ENCODE measurements around the gene ST7. TPM values are rescaled to one million over a fixed set of nuclear protein-coding genes. Genes with fewer than 3 reads are reported as not detected.

ST7 gene
- total and polyA plus RNA-seq, 2 of the 13 experiments (the other 11 are each of a cell fraction or from before 2014, with no cell fraction given) = 17.3 to 23.5 TPM

GRCh38 chr7:117097860-117098259 lies 144.6 kb downstream of the ST7 start (continued):
- no peak for TF ChIP-seq ZBTB40 (IDR thresholded peaks at IDR 0.05)
- TF ChIP-seq ZBTB40 (CRISPR knock-in tag; IDR thresholded peaks at IDR 0.05) = no peak
- no peak for TF ChIP-seq ZNF362 (CRISPR knock-in tag; IDR thresholded peaks at IDR 0.05; ENCODE audit: borderline replicate concordance)
- TF ChIP-seq SP5 (CRISPR knock-in tag; IDR thresholded peaks at IDR 0.05; ENCODE audit: borderline replicate concordance, low read depth) = no peak
- no peak for TF ChIP-seq CEBPB (IDR thresholded peaks at IDR 0.05; ENCODE audit: borderline replicate concordance, low read depth, low read length)
- TF ChIP-seq ZKSCAN8 (CRISPR knock-in tag; IDR thresholded peaks at IDR 0.05; ENCODE audit: borderline replicate concordance) = no peak
- TF ChIP-seq ZSCAN20 (CRISPR knock-in tag; IDR thresholded peaks at IDR 0.05; ENCODE audit: borderline replicate concordance) = no peak
- TF ChIP-seq POLR2AphosphoS2 (IDR thresholded peaks at IDR 0.05; ENCODE audit: low read depth, low read length) = no peak
- TF ChIP-seq HOXA3 (CRISPR knock-in tag; IDR thresholded peaks at IDR 0.05) = no peak
- TF ChIP-seq ZNF280D (CRISPR knock-in tag; IDR thresholded peaks at IDR 0.05) = no peak
- TF ChIP-seq ATRX (CRISPR knock-in tag; IDR thresholded peaks at IDR 0.05; ENCODE audit: borderline replicate concordance) = no peak
- TF ChIP-seq ZNF598 (CRISPR knock-in tag; IDR thresholded peaks at IDR 0.05; ENCODE audit: borderline replicate concordance) = no peak
- TF ChIP-seq POLR2A (IDR thresholded peaks at IDR 0.05; ENCODE audit: insufficient read depth in 1 of 2, low read depth in 2 of 2, low read length in 2 of 2) = no peak
- no peak for TF ChIP-seq RAD51 (IDR thresholded peaks at IDR 0.05; ENCODE audit: borderline replicate concordance)
- TF ChIP-seq ZNF101 (CRISPR knock-in tag; IDR thresholded peaks at IDR 0.05; ENCODE audit: borderline replicate concordance, low read depth) = no peak
- no peak for TF ChIP-seq XBP1 (CRISPR knock-in tag; IDR thresholded peaks at IDR 0.05)
- no peak for TF ChIP-seq ZBTB37 (CRISPR knock-in tag; IDR thresholded peaks at IDR 0.05)
